IMR-90 (cell line): Measurements from ENCODE around the gene RXFP2. TPM values are rescaled to one million over a fixed set of nuclear protein-coding genes. Genes with fewer than 3 reads are reported as not detected.

Experiments
- ATAC-seq: fragments of 200-7000 bp; cut with Tn5 transposase; 2 replicates; pipeline ENCODE4 v1.9.1; 2020; ENCODE audit warnings: low read depth, mild to moderate bottlenecking, moderate library complexity
- BruUV-seq: library from RNA; stranded (reverse); fragments of 400-500 nt; replicated peaks from 2 replicates; lab custom pipeline; 2021; lab: Mats Ljungman, UMichigan
- CTCF ChIA-PET: fragments of 300-600 bp; formaldehyde crosslinking; extraction: SDS; loops from one replicate; lab custom pipeline; 2021; ENCODE audit warnings: antibody characterized with exemption; lab: Yijun Ruan, JAX
- POLR2A ChIA-PET: fragments of 300-600 bp; sonication (Branson Sonifier 250); formaldehyde crosslinking; loops from one replicate; lab custom pipeline; 2022; ENCODE audit warnings: antibody characterized with exemption; ENCODE audit not compliant: unreplicated experiment; lab: Charles Lee
- DNase-seq: peaks from one replicate; pipeline ENCODE4 v3.0.0; 2013
- H2AFZ ChIP-seq: replicated peaks from 2 replicates; pipeline ENCODE3; 2013; ENCODE audit warnings: low read length, mild to moderate bottlenecking; ENCODE audit not compliant: poor library complexity
- H2AK5ac ChIP-seq: 2 replicates; pipeline ENCODE4 v1.6.1; 2013; ENCODE audit warnings: low read depth, low read length, inconsistent platforms
- H2AK9ac ChIP-seq: replicated peaks from 2 replicates; pipeline ENCODE3; 2013; ENCODE audit warnings: mild to moderate bottlenecking, low read depth, low read length, moderate library complexity; ENCODE audit not compliant: poor library complexity
- H2BK120ac ChIP-seq: 2 replicates; pipeline ENCODE4 v1.6.1; 2013; ENCODE audit warnings: low read depth, low read length, inconsistent platforms
- H2BK15ac ChIP-seq: 3 replicates; pipeline ENCODE4 v1.6.1; 2013; ENCODE audit warnings: low read depth, low read length, inconsistent platforms
- H2BK20ac ChIP-seq: 2 replicates; pipeline ENCODE4 v1.6.1; 2013; ENCODE audit warnings: low read depth, mild to moderate bottlenecking, inconsistent platforms, low read length, moderate library complexity
- H2BK5ac ChIP-seq: 2 replicates; pipeline ENCODE4 v1.6.1; 2013; ENCODE audit warnings: mild to moderate bottlenecking, low read depth, low read length, inconsistent platforms; ENCODE audit not compliant: poor library complexity, severe bottlenecking
- H3K14ac ChIP-seq: replicated peaks from 2 replicates; pipeline ENCODE4 v1.6.1; 2013; ENCODE audit warnings: low read depth, low read length, inconsistent platforms
- H3K18ac ChIP-seq: 2 replicates; pipeline ENCODE4 v1.6.1; 2013; ENCODE audit warnings: low read depth, low read length, control low read depth
- H3K23ac ChIP-seq: 2 replicates; pipeline ENCODE4 v1.6.1; 2013; ENCODE audit warnings: low read depth, low read length, inconsistent platforms
- H3K27ac ChIP-seq: 2 replicates; pipeline ENCODE4 v1.5.1; 2013; ENCODE audit warnings: mild to moderate bottlenecking, control low read depth, low read length; ENCODE audit not compliant: insufficient read depth
- H3K27me3 ChIP-seq: 2 replicates; pipeline ENCODE4 v1.6.1; 2013; ENCODE audit warnings: low read length; ENCODE audit not compliant: control insufficient read depth, insufficient read depth
- H3K36me3 ChIP-seq: 2 replicates; pipeline ENCODE4 v1.6.1; 2013; ENCODE audit warnings: low read length, mixed read lengths; ENCODE audit not compliant: control insufficient read depth, insufficient read depth
- H3K4ac ChIP-seq: 2 replicates; pipeline ENCODE4 v1.6.1; 2013; ENCODE audit warnings: low read depth, low read length, inconsistent platforms
- H3K4me1 ChIP-seq: 2 replicates; pipeline ENCODE4 v1.6.1; 2013; ENCODE audit warnings: low read length, mixed read lengths; ENCODE audit not compliant: control insufficient read depth, insufficient read depth
- H3K4me2 ChIP-seq: 2 replicates; pipeline ENCODE4 v1.6.1; 2013; ENCODE audit warnings: low read depth, mild to moderate bottlenecking, control low read depth, low read length, moderate library complexity
- H3K4me3 ChIP-seq: 2 replicates; pipeline ENCODE4 v1.5.1; 2013; ENCODE audit warnings: low read depth, mild to moderate bottlenecking, control low read depth, low read length, moderate library complexity; ENCODE audit not compliant: insufficient read depth
- H3K56ac ChIP-seq: 2 replicates; pipeline ENCODE4 v1.6.1; 2013; ENCODE audit warnings: low read length, inconsistent platforms; ENCODE audit not compliant: insufficient read depth; ENCODE audit errors: extremely low read depth
- H3K79me1 ChIP-seq, 2 experiments: 2 replicates each; pipeline ENCODE4 v1.6.1; 2013; ENCODE audit warnings: low read length in 2 of 2, inconsistent platforms in 1 of 2, low read depth in 1 of 2
- H3K9ac ChIP-seq: 2 replicates; pipeline ENCODE4 v1.6.1; 2013; ENCODE audit warnings: low read depth, low read length, control low read depth
- H3K9me1 ChIP-seq: 2 replicates; pipeline ENCODE4 v1.6.1; 2013; ENCODE audit warnings: low read length, inconsistent platforms; ENCODE audit not compliant: insufficient read depth
- H3K9me3 ChIP-seq: 2 replicates; pipeline ENCODE4 v1.6.1; 2013; ENCODE audit warnings: low read length; ENCODE audit not compliant: control insufficient read depth, insufficient read depth
- H4K20me1 ChIP-seq: 2 replicates; pipeline ENCODE4 v1.6.1; 2013; ENCODE audit warnings: low read length, inconsistent platforms; ENCODE audit not compliant: insufficient read depth
- H4K5ac ChIP-seq: 2 replicates; pipeline ENCODE4 v1.6.1; 2013; ENCODE audit warnings: mild to moderate bottlenecking, low read depth, low read length, control low read depth
- H4K8ac ChIP-seq, 2 experiments: 2 replicates each; pipeline ENCODE4 v1.6.1; 2013; ENCODE audit warnings: low read depth in 2 of 2, low read length in 2 of 2, control low read depth in 1 of 2, inconsistent platforms in 1 of 2
- H4K91ac ChIP-seq: 2 replicates; pipeline ENCODE4 v1.6.1; 2013; ENCODE audit warnings: low read depth, low read length, inconsistent platforms; ENCODE audit not compliant: insufficient read depth
- FOS ChIP-seq: fragments of 150-350 bp; IDR thresholded peaks from 2 replicates; pipeline ENCODE4 v1.6.1; 2016; ENCODE audit warnings: low read depth, low read length
- MXI1 ChIP-seq: IDR thresholded peaks from 2 replicates; pipeline ENCODE4 v1.6.1; 2012; ENCODE audit warnings: low read depth, mild to moderate bottlenecking, low read length, moderate library complexity, borderline replicate concordance
- RAD21 ChIP-seq: IDR thresholded peaks from 2 replicates; pipeline ENCODE4 v1.6.1; 2012; ENCODE audit warnings: low read length, improper control_type of control experiment
- RFX5 ChIP-seq: IDR thresholded peaks from 2 replicates; pipeline ENCODE4 v1.8.0; 2012; ENCODE audit warnings: low read depth, mild to moderate bottlenecking, low read length, moderate library complexity
- WGBS, 2 experiments: methylation state at CpG; one replicate each; pipeline versions ENCODE4 v1.1.5 to v1.1.7; 2013; ENCODE audit warnings: missing lambda C conversion rate in 2 of 2; ENCODE audit not compliant: insufficient read length in 1 of 2; ENCODE audit errors: extremely low coverage in 2 of 2; 5-methylcytosine and 5-hydroxymethylcytosine counted together
- dilution Hi-C: fragments of 300-500 bp; cut with HindIII; formaldehyde crosslinking; loops from one replicate; pipeline ENCODE4 v1.14.3; 2018; ENCODE audit warnings: low sequenced_read_pairs; ENCODE audit not compliant: unreplicated experiment
- in situ Hi-C: fragments of 300-500 bp; cut with MboI; formaldehyde crosslinking; loops from 3 replicates; pipeline ENCODE4 v1.14.3; 2019; ENCODE audit warnings: low sequenced_read_pairs, inconsistent platforms, mixed read lengths
- intact Hi-C: fragments of 100-400 bp; cut with micrococcal nuclease; formaldehyde crosslinking; loops from 2 replicates; pipeline ENCODE4 v1.10.0; 2022
- polyA plus RNA-seq, 3 experiments: library from polyadenylated mRNA; depleted of rRNA; stranded (reverse); fragments of >200 nt; gene quantifications; 2 replicates each; pipeline ENCODE4 v1.2.3, GENCODE V29; 2012; ENCODE audit warnings: low replicate concordance in 1 of 3
- total RNA-seq: library from RNA; depleted of rRNA; stranded (reverse); fragments of >200 nt; gene quantifications from 2 replicates; pipeline ENCODE4 v1.2.3, GENCODE V29; 2012
- TF ChIP-seq, protein P1 (sequence below): fragments of 150-350 bp; IDR thresholded peaks from 2 replicates; pipeline ENCODE4 v1.6.1; 2016; ENCODE audit warnings: low read depth, mild to moderate bottlenecking, low read length, moderate library complexity, borderline replicate concordance

RXFP2 gene
- total and polyA plus RNA-seq, 2 of the 4 experiments (the other 2 are of a cell fraction) = not detected

DNA sequence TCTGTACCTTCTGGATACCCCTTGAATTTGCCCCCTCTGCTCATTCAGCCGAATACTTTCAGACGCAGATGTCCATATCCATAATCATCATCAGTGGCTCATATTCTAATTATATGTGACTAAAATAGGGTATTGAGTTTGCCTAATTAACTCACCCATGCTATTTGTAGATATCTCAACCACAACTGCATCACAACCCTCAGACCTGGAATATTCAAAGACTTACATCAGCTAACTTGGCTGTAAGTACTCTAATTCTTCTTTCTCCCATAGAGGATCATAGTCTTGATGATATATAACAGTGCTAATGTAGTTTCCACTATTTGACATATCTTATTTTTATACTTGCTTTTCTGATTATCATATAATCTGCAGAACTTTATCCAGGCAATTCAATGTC, 35.8 kb downstream of the RXFP2 start:
- H3K79me1 ChIP-seq = no peaks in the 10 kb centered on the region
- POLR2A ChIA-PET = no interaction called here
- intact Hi-C loops (no loop called here), dilution Hi-C loops (no loop called here), in situ Hi-C loops (no loop called here)
- H2AK9ac ChIP-seq = no peak overlapping the region
- H3K18ac ChIP-seq = no peak overlapping the region
- H3K9me1 ChIP-seq = peaks cover 9% of the 10 kb centered on the region
- no peak for DNase-seq
- H4K5ac ChIP-seq = no peak overlapping the region
- H3K27me3 ChIP-seq = no peaks in the 10 kb centered on the region
- no peak overlapping the region for H2BK15ac ChIP-seq
- H4K8ac ChIP-seq = no peak overlapping the region
- H3K14ac ChIP-seq = no peak overlapping the region
- no peak overlapping the region for H4K91ac ChIP-seq
- CTCF ChIA-PET = no interaction called here
- H3K4me3 ChIP-seq = no peak overlapping the region
- no peaks in the 10 kb centered on the region for H4K20me1 ChIP-seq
- H3K4me2 ChIP-seq = no peak overlapping the region
- H3K9me3 ChIP-seq = no peaks in the 10 kb centered on the region
- no peak overlapping the region for H2BK120ac ChIP-seq
- ATAC-seq = no peak
- no peak overlapping the region for H3K4ac ChIP-seq
- no peak overlapping the region for H3K23ac ChIP-seq
- H3K27ac ChIP-seq = no peak overlapping the region
- H2BK20ac ChIP-seq = no peak overlapping the region
- H2BK5ac ChIP-seq = no peak overlapping the region
- H3K56ac ChIP-seq = no peak overlapping the region
- no peaks in the 10 kb centered on the region for H3K36me3 ChIP-seq
- no peak overlapping the region for H2AFZ ChIP-seq
- WGBS, 2 experiments = no CpG with 5 or more reads among the region's 2 CpGs
- TF ChIP-seq FOS (no peak), MXI1 (no peak), RFX5 (no peak), RAD21 (no peak)
- TF ChIP-seq, protein P1, sequence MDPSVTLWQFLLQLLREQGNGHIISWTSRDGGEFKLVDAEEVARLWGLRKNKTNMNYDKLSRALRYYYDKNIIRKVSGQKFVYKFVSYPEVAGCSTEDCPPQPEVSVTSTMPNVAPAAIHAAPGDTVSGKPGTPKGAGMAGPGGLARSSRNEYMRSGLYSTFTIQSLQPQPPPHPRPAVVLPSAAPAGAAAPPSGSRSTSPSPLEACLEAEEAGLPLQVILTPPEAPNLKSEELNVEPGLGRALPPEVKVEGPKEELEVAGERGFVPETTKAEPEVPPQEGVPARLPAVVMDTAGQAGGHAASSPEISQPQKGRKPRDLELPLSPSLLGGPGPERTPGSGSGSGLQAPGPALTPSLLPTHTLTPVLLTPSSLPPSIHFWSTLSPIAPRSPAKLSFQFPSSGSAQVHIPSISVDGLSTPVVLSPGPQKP = no peak
- H3K4me1 ChIP-seq = peaks cover 5% of the 10 kb centered on the region; the same call in 1 of the 2 replicates
- no TSS peak for BruUV-seq
- no peak overlapping the region for H2AK5ac ChIP-seq
- no peak overlapping the region for H3K9ac ChIP-seq
